Lower leg skin (tissue), 3 donors: ENCODE data around the gene NEURL1B.

Experiments
- POLR2A ChIP-seq, 2 donors: fragments of 450-650 bp; IDR thresholded peaks; one replicate each; pipeline ENCODE4 v1.6.1; 2016 to 2017; ENCODE audit warnings: antibody characterized with exemption in 2 of 2, mild to moderate bottlenecking in 1 of 2, moderate library complexity in 1 of 2
- TF ChIP-seq, protein P1 (sequence below), 3 donors: fragments of 450-650 bp; IDR thresholded peaks; one replicate each; pipeline ENCODE4 v1.5.1; 2016; ENCODE audit warnings: antibody characterized with exemption in 3 of 3, mild to moderate bottlenecking in 3 of 3, moderate library complexity in 2 of 3

- TF ChIP-seq, protein P1, sequence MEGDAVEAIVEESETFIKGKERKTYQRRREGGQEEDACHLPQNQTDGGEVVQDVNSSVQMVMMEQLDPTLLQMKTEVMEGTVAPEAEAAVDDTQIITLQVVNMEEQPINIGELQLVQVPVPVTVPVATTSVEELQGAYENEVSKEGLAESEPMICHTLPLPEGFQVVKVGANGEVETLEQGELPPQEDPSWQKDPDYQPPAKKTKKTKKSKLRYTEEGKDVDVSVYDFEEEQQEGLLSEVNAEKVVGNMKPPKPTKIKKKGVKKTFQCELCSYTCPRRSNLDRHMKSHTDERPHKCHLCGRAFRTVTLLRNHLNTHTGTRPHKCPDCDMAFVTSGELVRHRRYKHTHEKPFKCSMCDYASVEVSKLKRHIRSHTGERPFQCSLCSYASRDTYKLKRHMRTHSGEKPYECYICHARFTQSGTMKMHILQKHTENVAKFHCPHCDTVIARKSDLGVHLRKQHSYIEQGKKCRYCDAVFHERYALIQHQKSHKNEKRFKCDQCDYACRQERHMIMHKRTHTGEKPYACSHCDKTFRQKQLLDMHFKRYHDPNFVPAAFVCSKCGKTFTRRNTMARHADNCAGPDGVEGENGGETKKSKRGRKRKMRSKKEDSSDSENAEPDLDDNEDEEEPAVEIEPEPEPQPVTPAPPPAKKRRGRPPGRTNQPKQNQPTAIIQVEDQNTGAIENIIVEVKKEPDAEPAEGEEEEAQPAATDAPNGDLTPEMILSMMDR (IDR thresholded peaks at IDR 0.05): no peak
- TF ChIP-seq POLR2A (IDR thresholded peaks at IDR 0.05): no peak
These were observed 18.7 kb upstream of the NEURL1B start for GRCh38 chr5:172622091-172623046.
